Peyer's patch (tissue), 4 donors: ENCODE data around the gene PGS1. TPM values are rescaled to one million over a fixed set of nuclear protein-coding genes. Genes with fewer than 3 reads are reported as not detected.

Experiments
- DNase-seq, 3 donors: peaks; one replicate each; pipeline ENCODE4 v3.0.0-alpha.2; 2017 to 2019
- H3K27ac ChIP-seq, 4 donors: fragments of 200-600 bp; sonication (generic); one replicate each; pipeline ENCODE4 v1.5.1; 2016 to 2019
- H3K27me3 ChIP-seq, 2 donors: fragments of 200-600 bp; sonication (generic); one replicate each; pipeline ENCODE4 v1.5.1; 2019
- H3K36me3 ChIP-seq, 3 donors: fragments of 200-600 bp; sonication (generic); one replicate each; pipeline ENCODE4 v1.5.1; 2016 to 2019
- H3K4me1 ChIP-seq, 4 donors: fragments of 200-600 bp; sonication (generic); one replicate each; pipeline ENCODE4 v1.5.1; 2016 to 2019
- H3K4me3 ChIP-seq, 4 donors: fragments of 200-600 bp; sonication (generic); 1 replicate in 3 of 4; 2 replicates in 1 of 4; pipeline ENCODE4 v1.5.1; 2016 to 2019; ENCODE audit warnings: mild to moderate bottlenecking in 1 of 4
- H3K9me3 ChIP-seq, 4 donors: fragments of 200-600 bp; sonication (generic); one replicate each; pipeline ENCODE4 v1.5.1; 2016 to 2019; ENCODE audit warnings: mild to moderate bottlenecking in 1 of 4
- POLR2A ChIP-seq, 2 donors: fragments of 450-650 bp; IDR thresholded peaks; one replicate each; pipeline ENCODE4 v1.5.1; 2017; ENCODE audit warnings: antibody characterized with exemption in 2 of 2, mild to moderate bottlenecking in 2 of 2, moderate library complexity in 2 of 2
- small RNA-seq, 2 donors: library from RNA; depleted of rRNA; stranded (forward); fragments of <200 nt; gene quantifications; one replicate each; pipeline ENCODE3, GENCODE V24; 2016
- total RNA-seq, 4 donors: library from RNA; depleted of rRNA; stranded (reverse); fragments of >200 nt; gene quantifications; one replicate each; pipeline ENCODE4 v1.1.0, GENCODE V29; 2016
- TF ChIP-seq, protein P1 (sequence below), 6 experiments: fragments of 450-650 bp in 4 of 6; fragments of 200-600 bp in 2 of 6; sonication (generic) in 1 of 6; IDR thresholded peaks; one replicate each; pipeline ENCODE4 v1.5.1; 2017 to 2019; ENCODE audit warnings: antibody characterized with exemption in 6 of 6, mild to moderate bottlenecking in 3 of 6, moderate library complexity in 1 of 6

The PGS1 gene
- total RNA-seq, 4 donors from 2014 or later: 32.4 to 149 (median 116) TPM

- no peaks in the 10 kb centered on the region for H3K36me3 ChIP-seq
- no peaks in the 10 kb centered on the region for H3K9me3 ChIP-seq
- no peak overlapping the region for H3K27ac ChIP-seq
- no peak overlapping the region for H3K4me3 ChIP-seq
- no peaks in the 10 kb centered on the region for H3K4me1 ChIP-seq
- H3K27me3 ChIP-seq: no peaks in the 10 kb centered on the region
- TF ChIP-seq POLR2A (IDR thresholded peaks at IDR 0.05): no peak
- TF ChIP-seq, protein P1, sequence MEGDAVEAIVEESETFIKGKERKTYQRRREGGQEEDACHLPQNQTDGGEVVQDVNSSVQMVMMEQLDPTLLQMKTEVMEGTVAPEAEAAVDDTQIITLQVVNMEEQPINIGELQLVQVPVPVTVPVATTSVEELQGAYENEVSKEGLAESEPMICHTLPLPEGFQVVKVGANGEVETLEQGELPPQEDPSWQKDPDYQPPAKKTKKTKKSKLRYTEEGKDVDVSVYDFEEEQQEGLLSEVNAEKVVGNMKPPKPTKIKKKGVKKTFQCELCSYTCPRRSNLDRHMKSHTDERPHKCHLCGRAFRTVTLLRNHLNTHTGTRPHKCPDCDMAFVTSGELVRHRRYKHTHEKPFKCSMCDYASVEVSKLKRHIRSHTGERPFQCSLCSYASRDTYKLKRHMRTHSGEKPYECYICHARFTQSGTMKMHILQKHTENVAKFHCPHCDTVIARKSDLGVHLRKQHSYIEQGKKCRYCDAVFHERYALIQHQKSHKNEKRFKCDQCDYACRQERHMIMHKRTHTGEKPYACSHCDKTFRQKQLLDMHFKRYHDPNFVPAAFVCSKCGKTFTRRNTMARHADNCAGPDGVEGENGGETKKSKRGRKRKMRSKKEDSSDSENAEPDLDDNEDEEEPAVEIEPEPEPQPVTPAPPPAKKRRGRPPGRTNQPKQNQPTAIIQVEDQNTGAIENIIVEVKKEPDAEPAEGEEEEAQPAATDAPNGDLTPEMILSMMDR (IDR thresholded peaks at IDR 0.05): no peak
- DNase-seq: no peak
Measured at GRCh38 chr17:78471635-78472034, 93.2 kb downstream of the PGS1 start.

GRCh38 chr17:78472035-78472905, 93.8 kb downstream of the PGS1 start:
- H3K4me1 ChIP-seq: no peaks in the 10 kb centered on the region
- TF ChIP-seq, protein P1 (IDR thresholded peaks at IDR 0.05): no peak
- TF ChIP-seq POLR2A (IDR thresholded peaks at IDR 0.05): no peak
- H3K4me3 ChIP-seq: no peak overlapping the region
- no peaks in the 10 kb centered on the region for H3K36me3 ChIP-seq
- no peaks in the 10 kb centered on the region for H3K9me3 ChIP-seq
- no peak overlapping the region for H3K27ac ChIP-seq
- no peaks in the 10 kb centered on the region for H3K27me3 ChIP-seq
- no peak for DNase-seq

DNA sequence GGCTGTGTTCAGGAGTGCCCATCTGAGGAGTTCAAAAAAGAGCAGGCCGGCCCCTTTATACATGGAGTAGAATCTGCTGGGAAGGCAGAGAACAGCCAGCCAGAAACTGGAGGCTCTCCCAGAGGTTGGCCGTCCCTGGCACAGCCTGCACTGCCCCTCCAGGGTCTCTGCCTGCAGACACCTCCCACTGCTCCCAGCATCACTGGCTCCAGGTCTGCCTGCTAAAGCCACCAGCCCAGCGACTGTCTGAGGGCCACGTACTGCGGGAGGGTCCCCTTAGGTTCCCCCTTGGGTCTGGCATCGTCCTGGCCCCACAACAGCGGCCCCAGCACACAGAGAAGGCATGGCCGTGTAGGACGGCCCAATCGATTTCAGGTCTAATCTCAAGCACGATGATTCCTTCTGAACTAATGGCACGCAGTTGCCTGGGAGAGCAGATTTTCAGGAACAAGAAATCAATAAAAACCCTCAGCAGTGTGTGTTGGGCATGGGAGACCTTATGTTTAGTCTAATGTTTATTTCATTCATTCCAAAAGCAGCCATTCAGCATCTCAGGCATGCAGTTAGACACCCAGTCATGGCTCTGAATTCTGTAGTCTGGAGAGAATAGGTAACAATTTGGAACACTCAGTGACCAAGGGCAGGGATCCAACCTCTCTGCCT, 95.6 kb downstream of the PGS1 start:
- H3K9me3 ChIP-seq: no peaks in the 10 kb centered on the region
- H3K4me1 ChIP-seq: no peaks in the 10 kb centered on the region
- no peaks in the 10 kb centered on the region for H3K36me3 ChIP-seq
- no peak for DNase-seq
- H3K4me3 ChIP-seq: no peak overlapping the region
- no peak overlapping the region for H3K27ac ChIP-seq
- no peaks in the 10 kb centered on the region for H3K27me3 ChIP-seq
- TF ChIP-seq, protein P1 (IDR thresholded peaks at IDR 0.05): no peak
- no peak for TF ChIP-seq POLR2A (IDR thresholded peaks at IDR 0.05)

Small RNA genes lying within 50 kb of the gene (small RNA-seq; reads per million reads assigned to genes)
- gene RF00415: 0 reads per million in 2 donors
- gene RN7SL236P: 0 reads per million in 2 donors

Other genes starting within 250 kb of the PGS1 start
- 100 to 1,000 TPM in 1 of 4 donors, 10 to 100 TPM in 3; 54.5 to 107 (median 94.9) TPM for gene TMC6, start 249.9 kb upstream of the PGS1 start, total RNA-seq
- 10 to 100 TPM in 3 of 4 donors, 1 to 10 TPM in 1; 10.0 to 66.8 (median 22.5) TPM for gene TMC8, start 247.9 kb upstream of the PGS1 start, total RNA-seq
- gene C17orf99, start 232.3 kb upstream of the PGS1 start, total RNA-seq: 1 to 10 TPM in 1 of 4 donors, not detected in 3; 1.6 TPM
- gene SYNGR2, start 210.1 kb upstream of the PGS1 start, total RNA-seq: 10 to 100 TPM; 51.2 to 87.2 (median 77.3) TPM
- 10 to 100 TPM in 2 of 4 donors, 1 to 10 TPM in 2; 6.2 to 46.2 (median 10.1) TPM for gene TK1, start 191.6 kb upstream of the PGS1 start, total RNA-seq
- gene AFMID, start 191.3 kb upstream of the PGS1 start, total RNA-seq: 10 to 100 TPM; 28.2 to 98.2 (median 51.7) TPM
- 1 to 10 TPM; 2.4 to 6.5 (median 5.7) TPM for gene BIRC5, start 164.4 kb upstream of the PGS1 start, total RNA-seq
- not detected for gene TMEM235, start 147.0 kb upstream of the PGS1 start, total RNA-seq
- gene SOCS3, start 18.6 kb upstream of the PGS1 start, total RNA-seq: 100 to 1,000 TPM in 1 of 4 donors, 10 to 100 TPM in 2, 1 to 10 TPM in 1; 3.2 to 125 (median 20.8) TPM
- gene DNAH17, start 198.7 kb downstream of the PGS1 start, total RNA-seq: under 1 TPM in 2 of 4 donors, not detected in 2; under 0.01 to 0.67 TPM